SU-DHL-6 (cell line): ENCODE measurements around the gene MARVELD1.
A peak's percentile ranks its signal among the peaks of the same experiment; 100 is the strongest.

Experiments used
- H2AFZ ChIP-seq: fragments of 200-600 bp; sonication (generic); 2 replicates; pipeline ENCODE4 v1.6.1; 2014; ENCODE audit warnings: low read depth, mild to moderate bottlenecking, moderate library complexity, mixed read lengths, antibody characterized with exemption, low read length; ENCODE audit not compliant: severe bottlenecking
- H3F3A ChIP-seq: fragments of 200-600 bp; shearing (Covaris generic); 2 replicates; pipeline ENCODE4 v1.6.0; 2016; ENCODE audit warnings: antibody characterized with exemption, mild to moderate bottlenecking; ENCODE audit not compliant: insufficient read depth
- H3K27ac ChIP-seq: fragments of 200-600 bp; sonication (generic); 2 replicates; pipeline ENCODE4 v1.5.1; 2016; ENCODE audit warnings: low read depth, mild to moderate bottlenecking, low read length, moderate library complexity, mixed read lengths
- H3K27me3 ChIP-seq: fragments of 200-600 bp; sonication (generic), shearing (Covaris generic); 2 replicates; pipeline ENCODE4 v1.6.0; 2014; ENCODE audit warnings: mild to moderate bottlenecking, low read length
- H3K36me3 ChIP-seq: fragments of 200-600 bp; sonication (generic); 2 replicates; pipeline ENCODE4 v1.6.1; 2014; ENCODE audit warnings: mild to moderate bottlenecking, low read length, mixed read lengths
- H3K4me2 ChIP-seq: fragments of 300-600, 200-600 bp; shearing (Covaris generic), sonication (generic); 2 replicates; pipeline ENCODE4 v1.6.0; 2014; ENCODE audit warnings: low read length, low read depth, mild to moderate bottlenecking; ENCODE audit not compliant: poor library complexity, severe bottlenecking
- H3K4me3 ChIP-seq: fragments of 200-600 bp; sonication (generic); 2 replicates; pipeline ENCODE4 v1.5.1; 2014; ENCODE audit warnings: antibody characterized with exemption, low read length, mild to moderate bottlenecking, mixed read lengths; ENCODE audit not compliant: insufficient read depth, poor library complexity, severe bottlenecking
- H3K79me2 ChIP-seq: fragments of 200-600 bp; sonication (generic); 2 replicates; pipeline ENCODE4 v1.6.1; 2014; ENCODE audit warnings: mild to moderate bottlenecking, low read length, moderate library complexity; ENCODE audit not compliant: insufficient read depth
- H3K9ac ChIP-seq: fragments of 200-600 bp; sonication (generic); 2 replicates; pipeline ENCODE4 v1.7.0; 2014; ENCODE audit warnings: mild to moderate bottlenecking, low read length
- H3K9me2 ChIP-seq: fragments of 200-600 bp; sonication (generic); replicated peaks from 2 replicates; pipeline ENCODE4 v1.6.1; 2014; ENCODE audit warnings: low read length; ENCODE audit not compliant: insufficient read depth
- H3K9me3 ChIP-seq: fragments of 200-600 bp; sonication (generic); 2 replicates; pipeline ENCODE4 v1.6.1; 2014; ENCODE audit warnings: low read length, mixed read lengths; ENCODE audit not compliant: insufficient read depth
- H4K20me1 ChIP-seq: fragments of 200-600 bp; sonication (generic); 2 replicates; pipeline ENCODE4 v1.6.1; 2014; ENCODE audit warnings: low read depth, mild to moderate bottlenecking, antibody characterized with exemption, low read length, moderate library complexity, mixed read lengths
- EZH2phosphoT487 ChIP-seq: fragments of 200-600 bp; sonication (generic), shearing (Covaris generic); conservative IDR thresholded peaks from 2 replicates; pipeline ENCODE4 v1.6.1; 2018; ENCODE audit warnings: mild to moderate bottlenecking, antibody characterized with exemption, low read length, moderate library complexity, mixed read lengths
- TF ChIP-seq, protein P1 (sequence below): fragments of 200-600 bp; sonication (generic); IDR thresholded peaks from one replicate; pipeline ENCODE4 v1.5.1; 2017; ENCODE audit warnings: antibody characterized with exemption, mild to moderate bottlenecking, low read length, moderate library complexity; ENCODE audit not compliant: insufficient read depth, poor library complexity, severe bottlenecking

MARVELD1 gene

DNA sequence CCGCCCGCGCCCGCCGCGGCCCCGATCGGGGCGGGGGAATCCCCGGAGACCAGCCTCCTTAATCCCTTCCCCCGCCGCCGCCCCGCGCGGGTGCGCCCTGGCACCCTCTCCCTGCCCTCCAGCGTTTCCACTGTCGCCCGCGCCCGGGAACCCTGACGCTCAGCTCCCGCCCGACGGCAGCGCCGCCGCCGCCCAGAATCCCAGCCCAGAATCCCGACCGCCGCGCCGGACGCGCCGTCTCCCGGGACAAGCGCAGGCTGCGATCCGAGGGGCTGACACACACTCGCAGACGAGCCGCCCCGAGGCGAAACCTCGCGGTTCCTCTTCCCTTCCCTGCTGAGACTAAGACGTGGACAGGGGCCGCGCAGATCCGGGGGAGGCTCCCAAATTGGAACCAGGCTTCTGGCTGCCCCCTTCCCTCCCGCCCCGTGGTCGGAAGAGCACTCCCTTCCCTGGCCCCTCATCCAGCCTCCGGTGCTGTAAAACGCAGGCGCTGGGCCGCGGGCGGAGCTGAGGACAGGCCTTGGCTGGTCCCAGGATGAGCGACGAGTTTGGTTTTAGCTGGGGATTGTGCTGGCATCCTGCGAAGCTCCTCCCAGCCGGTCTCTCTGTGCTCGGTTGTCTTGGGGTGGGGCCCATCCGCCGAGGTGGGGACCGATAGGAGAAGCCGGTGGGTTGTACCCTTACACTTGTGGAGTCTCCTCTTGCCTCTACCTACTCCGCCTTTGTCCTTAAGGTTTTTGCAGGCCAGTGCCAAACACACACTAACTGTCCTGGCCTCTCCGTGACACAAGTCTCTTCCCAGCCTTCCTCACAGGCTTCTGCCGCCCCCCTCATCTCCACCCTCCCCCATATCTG, 1.1 kb downstream of the MARVELD1 start:
- Histone ChIP-seq H3K9ac (no peak overlapping the region), H3K9me2 (no peaks in the 10 kb centered on the region), H3K36me3 (no peaks in the 10 kb centered on the region), H4K20me1 (no peaks in the 10 kb centered on the region), H3K27ac (no peak overlapping the region), H3F3A (no peaks in the 10 kb centered on the region), H3K4me2 (peak overlapping the region; percentile 45), H3K79me2 (no peaks in the 10 kb centered on the region), H2AFZ (no peak overlapping the region), H3K9me3 (no peaks in the 10 kb centered on the region), H3K4me3 (no peak overlapping the region), H3K27me3 (no peaks in the 10 kb centered on the region)
- TF ChIP-seq, protein P1, sequence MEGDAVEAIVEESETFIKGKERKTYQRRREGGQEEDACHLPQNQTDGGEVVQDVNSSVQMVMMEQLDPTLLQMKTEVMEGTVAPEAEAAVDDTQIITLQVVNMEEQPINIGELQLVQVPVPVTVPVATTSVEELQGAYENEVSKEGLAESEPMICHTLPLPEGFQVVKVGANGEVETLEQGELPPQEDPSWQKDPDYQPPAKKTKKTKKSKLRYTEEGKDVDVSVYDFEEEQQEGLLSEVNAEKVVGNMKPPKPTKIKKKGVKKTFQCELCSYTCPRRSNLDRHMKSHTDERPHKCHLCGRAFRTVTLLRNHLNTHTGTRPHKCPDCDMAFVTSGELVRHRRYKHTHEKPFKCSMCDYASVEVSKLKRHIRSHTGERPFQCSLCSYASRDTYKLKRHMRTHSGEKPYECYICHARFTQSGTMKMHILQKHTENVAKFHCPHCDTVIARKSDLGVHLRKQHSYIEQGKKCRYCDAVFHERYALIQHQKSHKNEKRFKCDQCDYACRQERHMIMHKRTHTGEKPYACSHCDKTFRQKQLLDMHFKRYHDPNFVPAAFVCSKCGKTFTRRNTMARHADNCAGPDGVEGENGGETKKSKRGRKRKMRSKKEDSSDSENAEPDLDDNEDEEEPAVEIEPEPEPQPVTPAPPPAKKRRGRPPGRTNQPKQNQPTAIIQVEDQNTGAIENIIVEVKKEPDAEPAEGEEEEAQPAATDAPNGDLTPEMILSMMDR = no peak
- no peak for TF ChIP-seq EZH2phosphoT487

DNA sequence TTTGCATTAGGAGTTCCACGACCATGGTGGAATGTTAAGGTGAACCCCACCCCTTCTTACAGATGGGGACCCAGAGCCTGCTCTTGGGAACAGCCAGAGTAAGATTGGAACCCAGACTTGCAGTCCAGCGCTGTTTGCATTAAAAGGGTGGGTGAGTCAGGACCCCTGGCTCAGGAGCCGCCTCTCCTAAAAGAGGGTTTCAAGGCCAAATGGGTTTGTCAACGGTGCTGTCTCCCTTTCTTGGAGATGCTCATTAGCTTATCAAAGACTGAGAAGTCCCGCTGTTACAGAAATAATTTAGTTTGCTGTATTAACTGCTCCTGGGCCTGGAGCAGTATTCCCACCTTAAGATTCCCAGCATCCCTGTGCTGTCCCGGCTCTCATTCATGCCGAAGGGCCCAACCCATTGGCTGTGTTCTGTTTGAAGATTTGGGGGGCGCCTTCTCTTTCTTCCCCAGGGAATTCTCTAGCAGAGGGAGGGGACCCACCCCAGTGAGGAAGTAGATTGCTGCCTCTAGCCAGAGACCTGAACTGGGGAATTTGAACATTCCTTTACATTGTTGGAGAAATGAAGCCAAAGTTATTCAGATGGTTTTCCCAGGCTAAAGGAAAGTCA, 1.8 kb downstream of the MARVELD1 start:
- Histone ChIP-seq H3K79me2 (no peaks in the 10 kb centered on the region), H2AFZ (no peak overlapping the region), H3K9me2 (no peaks in the 10 kb centered on the region), H3K4me2 (no peak overlapping the region), H3K27ac (no peak overlapping the region), H3K9me3 (no peaks in the 10 kb centered on the region), H3K9ac (no peak overlapping the region), H3K36me3 (no peaks in the 10 kb centered on the region), H4K20me1 (no peaks in the 10 kb centered on the region), H3F3A (no peaks in the 10 kb centered on the region), H3K4me3 (no peak overlapping the region), H3K27me3 (no peaks in the 10 kb centered on the region)
- TF ChIP-seq, protein P1 = no peak
- no peak for TF ChIP-seq EZH2phosphoT487

DNA sequence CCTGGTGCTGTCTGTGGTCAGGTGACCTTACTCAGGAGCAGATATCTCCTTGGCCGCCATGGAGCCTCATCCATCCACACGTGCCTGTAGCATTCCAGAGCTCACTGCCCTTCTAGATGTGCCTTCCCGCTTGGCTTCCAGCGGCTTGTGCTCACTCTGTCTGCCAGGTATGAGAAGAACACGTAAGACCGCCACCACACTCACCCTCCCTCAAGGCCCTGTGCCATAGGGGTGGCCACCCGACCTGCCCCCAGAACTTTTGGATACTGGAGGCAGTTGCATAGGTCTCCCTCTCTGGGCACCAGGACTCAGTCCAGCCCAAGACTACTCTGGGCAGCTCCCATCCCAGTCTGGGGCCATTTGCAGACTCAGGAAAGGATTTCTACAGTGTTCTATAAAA, 4.1 kb downstream of the MARVELD1 start:
- Histone ChIP-seq H3K9me2 (no peaks in the 10 kb centered on the region), H4K20me1 (no peaks in the 10 kb centered on the region), H3K9me3 (no peaks in the 10 kb centered on the region), H3K79me2 (no peaks in the 10 kb centered on the region), H3F3A (no peaks in the 10 kb centered on the region), H3K4me3 (no peak overlapping the region), H3K9ac (no peak overlapping the region), H3K27ac (no peak overlapping the region), H3K27me3 (no peaks in the 10 kb centered on the region), H3K36me3 (no peaks in the 10 kb centered on the region), H3K4me2 (no peak overlapping the region), H2AFZ (no peak overlapping the region)
- TF ChIP-seq, protein P1 = no peak
- no peak for TF ChIP-seq EZH2phosphoT487
